ENCODE measurements around the gene SYT17.

Gene SYT17

DNA sequence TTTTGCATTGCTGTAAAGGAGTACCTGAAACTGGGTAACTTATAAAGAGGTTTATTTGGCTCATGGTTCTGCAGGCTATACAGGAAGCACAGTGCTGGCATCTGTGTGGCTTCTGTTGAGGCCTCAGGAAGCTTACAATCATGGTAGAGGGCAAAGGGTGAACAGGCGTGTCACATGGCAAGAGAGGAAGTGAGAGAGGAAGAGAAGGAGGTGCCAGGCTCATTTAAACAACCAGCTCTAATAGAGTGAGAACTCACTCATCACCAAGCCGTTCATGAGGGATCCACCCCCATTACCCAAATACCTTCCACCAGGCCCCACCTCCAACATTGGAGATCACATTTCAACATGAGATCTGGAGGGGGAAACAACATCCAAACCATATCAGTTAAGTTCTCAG is 101.1 kb downstream of the SYT17 start:
- DNase-seq = no peak

DNA sequence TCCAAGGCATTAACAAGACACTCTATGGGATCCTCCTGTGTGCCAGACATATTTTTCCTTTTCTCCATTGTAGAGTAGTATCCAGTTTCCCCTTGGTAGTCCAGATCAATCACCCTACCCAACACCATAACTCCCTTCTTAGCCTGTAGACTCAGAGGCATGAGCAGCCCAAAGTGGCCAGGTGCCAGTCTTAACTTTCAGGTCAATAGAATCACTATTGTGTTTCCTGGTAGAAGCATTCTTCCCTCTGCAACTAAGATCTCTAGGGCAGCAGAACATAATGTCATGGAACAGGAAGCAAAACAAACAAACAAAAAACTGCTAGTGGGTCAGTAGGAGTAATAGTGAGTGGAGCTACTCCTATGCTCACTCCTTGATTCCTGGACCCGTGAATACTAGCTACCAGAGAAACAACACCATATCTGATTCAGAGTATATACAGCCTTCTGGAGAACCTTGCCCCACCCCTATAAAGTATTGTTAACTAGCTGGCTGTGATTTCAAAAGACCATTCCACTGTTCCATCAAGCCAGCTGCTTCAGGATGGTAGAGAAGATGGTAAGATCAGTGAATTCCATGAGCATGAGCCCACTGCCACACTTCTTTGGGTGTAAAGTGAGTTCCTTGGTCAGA is 106.2 kb downstream of the SYT17 start:
- DNase-seq = no peak

DNA sequence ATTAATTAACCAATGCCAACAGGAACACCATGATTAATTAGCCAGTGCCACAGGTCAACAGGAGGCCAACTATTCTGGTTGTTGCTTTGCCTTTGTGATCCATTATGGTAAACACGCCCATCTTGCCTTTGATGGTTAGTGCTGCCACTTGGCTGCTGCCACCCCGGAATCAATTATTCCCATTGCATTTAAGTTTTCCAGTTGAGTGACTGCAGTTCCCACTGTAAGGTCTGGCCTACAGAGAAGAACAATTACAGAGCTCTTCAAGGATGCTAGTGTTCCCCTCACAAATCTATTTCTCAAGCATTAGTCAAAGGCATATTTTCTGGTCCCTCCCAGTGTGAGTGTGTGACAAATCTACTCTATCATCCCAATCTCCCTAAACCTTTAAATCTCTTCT is 110.4 kb downstream of the SYT17 start:
- no peak for DNase-seq

DNA sequence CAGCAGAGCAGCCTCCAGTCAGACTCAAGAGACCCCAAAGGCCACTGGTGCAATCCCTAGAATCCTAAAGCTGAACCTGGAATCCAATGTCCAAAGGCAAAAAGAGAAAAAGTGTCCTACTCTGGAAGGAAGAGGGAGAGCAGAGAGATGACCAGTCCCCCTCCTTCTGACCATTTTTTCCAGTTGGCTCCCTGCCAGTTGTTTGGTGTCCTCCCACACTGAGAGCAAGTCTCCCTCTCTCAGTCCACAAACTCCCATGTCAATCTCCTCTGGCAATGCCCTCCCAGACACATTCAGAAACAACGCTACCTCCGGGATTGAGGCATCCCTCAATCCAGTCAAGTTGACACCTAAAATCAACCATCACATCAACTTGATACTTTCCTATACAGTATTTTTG is 113.2 kb downstream of the SYT17 start:
- DNase-seq = no peak

DNA sequence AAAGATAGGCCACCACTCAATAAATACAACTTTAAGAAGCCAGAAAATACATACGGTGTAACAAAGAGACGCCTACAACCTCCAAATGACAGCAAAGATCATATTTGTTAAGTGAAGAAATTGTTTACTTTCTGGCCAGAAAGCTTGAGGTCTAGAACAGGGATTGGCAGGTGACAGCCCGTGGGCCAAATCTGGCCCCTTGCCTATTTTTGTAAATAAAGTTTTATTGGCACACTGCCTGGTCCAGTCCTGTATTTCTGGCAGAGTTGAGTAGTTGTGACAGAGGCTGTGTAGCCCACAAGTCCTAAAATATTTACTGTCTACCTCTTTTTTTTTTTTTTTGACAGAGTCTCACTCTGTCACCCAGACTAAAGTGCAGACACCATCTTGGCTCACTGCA is 114.1 kb downstream of the SYT17 start:
- DNase-seq = no peak

DNA sequence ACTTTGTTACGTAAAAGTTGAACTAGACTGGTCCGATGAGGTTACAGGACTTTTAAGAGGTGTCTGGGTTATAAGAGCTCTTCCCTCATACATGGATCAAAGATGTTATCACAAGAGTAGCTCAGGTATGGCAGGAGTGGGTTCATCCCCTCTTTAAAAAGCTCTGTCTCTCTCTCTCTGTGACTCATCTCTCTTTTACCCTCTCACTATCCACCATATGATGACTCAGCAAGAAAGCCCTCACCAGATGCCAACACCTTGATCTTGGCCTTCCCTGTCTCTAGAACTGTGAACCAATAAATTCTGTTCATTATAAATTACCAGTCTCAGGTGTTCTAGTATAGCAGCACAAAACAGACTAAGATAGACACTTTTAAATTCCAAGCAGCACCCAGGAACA is 115.6 kb downstream of the SYT17 start:
- no peak for DNase-seq

DNA sequence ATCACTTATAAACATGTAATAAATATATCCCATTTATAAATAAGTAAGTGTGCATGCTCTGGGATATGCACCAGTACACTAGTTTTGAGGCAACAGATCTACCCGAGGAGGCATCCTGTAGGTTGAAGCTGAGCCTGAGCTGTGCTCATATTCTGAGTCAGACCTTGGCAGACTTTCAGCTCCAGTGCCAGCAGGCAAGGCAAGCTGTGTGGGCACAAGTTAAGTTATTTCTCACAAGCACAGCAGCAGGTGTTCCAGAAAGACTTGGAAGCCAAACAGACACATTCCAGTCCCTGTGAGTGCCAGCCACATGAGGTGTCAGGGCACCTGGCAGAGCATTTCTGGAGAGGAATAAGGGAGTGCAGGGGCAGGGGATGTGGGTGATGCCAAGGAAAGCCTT is 116.2 kb downstream of the SYT17 start:
- no peak for DNase-seq

DNA sequence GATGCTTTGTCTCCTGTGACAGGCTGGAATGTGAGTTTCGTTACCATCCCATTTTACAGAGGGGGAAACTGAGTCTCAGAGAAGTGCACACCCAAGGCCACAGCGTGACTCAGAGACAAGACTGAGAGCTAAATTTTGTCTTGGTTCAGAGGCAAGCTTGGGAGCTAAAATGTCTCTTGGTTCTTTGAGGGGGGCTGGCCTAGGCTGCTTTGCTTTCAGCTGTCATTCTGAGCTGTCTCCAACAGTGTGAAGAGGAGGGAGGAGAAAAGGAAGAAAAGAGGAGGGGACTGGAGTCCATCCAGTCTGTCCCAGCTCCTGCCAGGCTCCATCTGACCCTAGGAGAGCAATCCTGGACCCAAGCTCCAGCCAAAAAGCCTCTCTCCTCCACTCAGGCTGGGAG is 117.4 kb downstream of the SYT17 start, which contains the start of gene CLEC19A:
Gene CLEC19A, plus strand, starts transcription at position 301 of the 400 bp plus-strand sequence. CDS start 121 bp downstream, outside the sequence.
- DNase-seq = no peak

DNA sequence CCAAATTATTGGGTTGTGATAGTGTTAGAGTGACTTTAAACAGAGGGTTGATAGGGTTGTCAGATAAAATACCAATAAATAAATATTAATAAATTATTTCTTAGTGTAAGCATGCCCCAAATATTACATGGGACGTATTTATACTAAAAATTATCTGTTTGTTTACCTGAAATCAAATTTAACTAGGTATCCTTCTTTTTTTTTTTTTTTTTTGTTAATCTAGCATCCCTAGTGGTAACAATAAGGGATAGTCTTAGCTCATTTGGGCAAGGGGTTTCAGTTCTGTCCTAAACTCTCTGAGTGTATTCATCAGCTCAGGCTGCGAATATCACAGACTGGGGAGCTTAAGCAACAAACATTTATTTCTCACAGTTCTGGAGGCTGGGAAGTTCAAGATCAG is 118.8 kb downstream of the SYT17 start:
- DNase-seq = no peak

DNA sequence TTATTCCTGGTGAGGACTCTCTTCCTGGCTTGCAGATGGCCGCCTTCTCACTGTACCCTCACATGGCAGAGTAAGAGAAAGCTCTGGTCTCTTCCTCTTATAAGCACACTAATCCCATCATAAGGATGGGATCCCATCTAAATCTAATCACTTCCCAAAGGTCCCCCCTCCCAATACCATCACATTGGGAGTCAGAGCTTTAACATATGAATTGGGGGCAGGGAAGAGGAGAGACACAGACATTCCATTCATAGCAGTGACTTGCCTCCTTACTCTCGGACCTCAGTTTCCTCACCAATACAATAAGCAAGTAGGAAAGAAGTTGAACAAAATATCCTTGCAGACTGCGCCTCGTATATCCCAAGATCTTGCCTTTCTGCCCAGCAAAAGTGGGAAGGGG is 119.2 kb downstream of the SYT17 start:
- no peak for DNase-seq

DNA sequence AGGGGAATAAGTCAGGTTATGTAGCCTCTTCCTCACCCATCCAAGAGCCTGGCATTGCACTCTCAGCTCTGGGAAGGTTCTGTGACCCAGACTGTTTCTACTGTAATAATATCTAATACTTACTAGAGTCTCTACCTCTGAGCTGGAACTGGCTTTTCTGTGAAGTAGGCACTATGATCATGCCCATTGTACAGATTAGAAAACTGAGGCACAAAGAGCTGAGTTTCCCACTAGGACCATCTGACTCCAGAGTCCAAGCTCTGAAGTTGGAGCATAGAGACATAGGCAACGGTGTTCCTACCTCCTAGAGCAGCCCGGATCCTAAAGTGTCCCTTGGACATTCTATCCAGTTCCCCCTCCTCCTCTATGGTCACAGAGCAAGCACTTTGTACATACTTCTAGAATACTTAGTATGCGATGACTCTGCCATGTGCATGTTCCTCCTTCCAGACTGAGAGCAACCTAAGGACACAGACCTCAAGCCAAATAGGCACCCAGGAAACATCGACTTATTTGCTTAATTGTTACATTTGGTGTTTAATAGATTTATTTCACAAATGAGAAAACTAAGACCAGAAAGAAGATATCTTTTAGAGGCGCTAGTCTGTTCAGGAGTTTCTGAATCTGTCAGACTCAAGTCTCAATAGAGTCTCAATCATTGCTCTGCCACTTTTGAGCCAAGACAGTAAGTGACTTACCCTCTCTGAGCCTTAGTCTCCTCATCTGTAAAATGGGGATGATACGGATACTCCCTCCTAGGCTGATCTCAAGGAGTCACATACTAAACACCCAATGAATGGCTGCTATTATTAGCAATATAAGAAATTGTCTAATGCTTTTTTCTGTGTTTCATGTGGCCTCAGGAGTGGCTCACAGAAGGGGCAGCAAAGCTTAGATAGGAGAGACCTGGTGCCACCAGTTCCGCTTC is 121.1 kb downstream of the SYT17 start:
- DNase-seq = no peak

DNA sequence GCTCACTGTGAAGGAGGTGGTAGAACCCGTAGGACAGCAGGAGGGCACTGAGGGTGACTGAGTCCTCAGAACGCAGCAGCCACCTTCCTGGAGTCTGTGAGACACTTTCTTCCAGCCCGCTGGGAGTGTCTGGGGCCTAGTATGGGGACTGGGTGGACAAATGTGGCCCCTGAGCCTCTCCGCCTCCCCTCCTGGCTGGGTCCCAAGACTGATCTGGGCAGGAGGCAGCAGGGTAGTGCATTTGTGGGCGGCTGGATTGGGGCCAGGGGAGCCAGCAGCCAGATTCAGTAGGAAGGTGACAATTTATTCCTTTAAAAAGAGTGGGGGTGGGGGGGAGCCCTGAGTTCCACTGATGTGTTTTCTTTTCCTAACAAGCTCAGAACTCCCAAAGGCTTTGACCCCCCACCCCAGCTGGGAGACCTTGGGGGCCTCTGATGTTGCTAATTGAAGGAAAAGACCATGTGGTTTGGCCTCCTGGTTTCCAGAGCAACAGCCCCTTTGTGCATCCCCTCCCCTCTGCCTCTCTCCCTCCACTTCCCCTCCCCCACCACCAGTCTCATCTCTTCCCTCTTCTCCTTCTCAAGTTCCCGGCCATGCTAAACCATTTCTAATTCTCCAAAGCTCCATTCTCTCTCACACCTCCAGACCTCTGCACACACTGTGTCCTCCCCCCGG is 121.9 kb downstream of the SYT17 start:
- DNase-seq = no peak

DNA sequence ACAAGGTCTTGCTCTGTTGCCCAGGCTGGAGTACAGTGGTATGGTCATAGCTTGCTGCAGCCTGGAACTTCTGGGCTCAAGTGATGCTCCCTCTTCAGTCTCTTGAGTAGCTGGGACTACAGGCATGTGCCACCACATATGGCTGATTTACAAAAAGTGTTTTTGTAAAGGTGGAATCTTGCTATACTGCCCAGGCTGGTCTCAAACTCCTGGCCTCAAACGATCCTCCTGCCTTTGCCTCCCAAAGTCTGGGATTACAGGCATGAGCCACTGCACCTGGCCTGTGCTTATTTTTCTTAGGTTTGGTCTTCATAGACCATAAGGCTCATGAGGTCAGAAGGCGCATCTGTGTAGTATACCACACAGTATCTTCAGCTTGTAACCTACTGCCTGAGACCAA is 122.8 kb downstream of the SYT17 start:
- no peak for DNase-seq

DNA sequence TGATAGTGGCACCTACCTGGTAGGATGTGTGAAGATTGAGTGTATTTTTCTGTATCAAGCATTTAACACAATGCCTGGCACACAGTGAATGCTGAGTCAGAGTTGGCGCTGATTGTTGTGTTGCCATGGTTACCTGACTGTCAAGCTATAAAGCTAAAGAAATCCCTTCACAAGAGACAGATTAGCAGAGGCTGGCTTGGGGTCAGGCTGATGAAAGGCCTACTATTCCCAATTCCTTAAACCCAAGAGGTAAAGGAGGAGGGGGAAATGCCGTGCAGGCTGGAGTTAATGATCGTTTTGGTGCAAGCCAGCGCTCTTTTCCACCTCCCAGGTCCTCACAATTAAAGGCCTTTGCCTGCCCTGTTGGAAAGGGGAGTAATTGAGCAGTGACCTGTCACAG is 123.4 kb downstream of the SYT17 start:
- no peak for DNase-seq

DNA sequence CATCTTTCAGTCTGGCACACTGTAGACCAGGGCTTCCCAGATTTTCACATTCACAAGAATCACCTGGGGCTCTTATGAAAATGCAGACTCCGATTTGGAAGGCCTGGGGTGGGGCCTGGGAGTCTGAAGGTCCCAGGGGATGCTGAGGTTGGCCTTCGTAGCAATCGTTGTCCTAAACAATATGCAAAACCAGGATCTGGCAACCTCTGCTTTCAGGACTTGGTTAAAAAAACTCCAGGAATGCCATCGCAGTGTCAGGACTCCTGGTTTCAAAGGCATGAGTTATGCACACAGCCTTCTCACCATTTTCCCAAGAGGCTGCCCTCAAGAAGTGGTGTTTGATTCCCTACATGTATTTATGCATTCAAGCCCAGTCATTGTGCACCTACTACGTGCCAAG is 124.1 kb downstream of the SYT17 start:
- no peak for DNase-seq

DNA sequence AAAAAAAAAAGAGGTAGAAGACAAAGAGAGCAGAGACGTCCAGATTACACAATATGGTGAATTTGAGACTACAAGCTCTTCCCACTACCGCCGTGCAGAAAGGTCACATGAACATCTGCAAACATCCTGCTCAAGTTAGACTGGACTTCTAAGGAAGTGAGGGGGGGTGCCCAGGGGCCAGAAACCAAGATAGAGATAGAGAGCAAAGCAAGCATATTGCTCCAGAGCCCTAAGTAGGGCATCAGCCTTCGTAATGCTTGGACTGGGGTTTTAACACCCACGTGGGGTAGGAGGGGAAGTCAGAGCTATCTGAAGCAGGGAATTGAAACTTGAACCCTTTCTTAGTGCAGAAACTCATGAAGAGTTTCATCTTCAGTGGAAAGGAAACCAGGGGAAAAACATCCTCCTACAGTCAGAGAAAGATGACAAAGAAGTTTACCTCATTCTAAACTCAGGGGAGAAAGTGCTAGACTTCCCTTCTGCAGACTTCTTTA is 126.2 kb downstream of the SYT17 start:
- no peak for DNase-seq

DNA sequence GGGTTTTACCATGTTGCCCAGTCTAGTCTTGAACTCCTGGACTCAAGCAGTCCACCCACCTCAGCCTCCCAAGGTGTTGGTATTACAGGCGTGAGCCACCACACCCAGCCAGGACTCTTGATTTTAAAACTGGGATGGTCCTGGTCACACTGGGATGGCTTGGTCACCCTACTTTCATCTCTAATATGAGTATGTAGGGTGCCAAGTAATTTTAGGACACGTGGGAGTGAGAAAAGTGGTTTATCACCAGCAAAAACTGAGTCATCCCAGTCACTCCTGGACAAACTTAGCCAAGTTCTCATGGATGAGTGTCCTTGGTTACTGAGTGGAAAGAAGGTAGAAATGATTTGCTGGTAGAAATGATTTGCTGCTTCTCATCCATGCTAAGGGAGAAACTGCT is 127.4 kb downstream of the SYT17 start:
- no peak for DNase-seq

DNA sequence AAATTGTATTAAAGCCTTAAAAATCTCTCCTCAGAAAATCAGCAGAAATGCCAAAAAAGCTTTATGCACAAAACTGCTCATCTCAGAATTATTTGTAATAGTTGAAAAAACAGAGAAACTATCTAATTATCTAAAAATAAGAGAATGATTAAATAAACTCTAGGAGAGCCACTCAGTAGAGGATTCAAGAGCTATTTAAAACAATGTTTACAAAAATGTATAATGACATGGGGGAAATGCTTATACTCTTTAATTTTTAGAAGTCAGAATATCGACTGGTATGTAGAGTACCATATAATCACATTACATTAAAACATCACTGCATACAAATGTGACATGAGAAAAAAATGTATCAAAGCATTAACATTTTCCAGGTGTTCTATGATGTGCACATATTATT is 129.4 kb downstream of the SYT17 start:
- no peak for DNase-seq

DNA sequence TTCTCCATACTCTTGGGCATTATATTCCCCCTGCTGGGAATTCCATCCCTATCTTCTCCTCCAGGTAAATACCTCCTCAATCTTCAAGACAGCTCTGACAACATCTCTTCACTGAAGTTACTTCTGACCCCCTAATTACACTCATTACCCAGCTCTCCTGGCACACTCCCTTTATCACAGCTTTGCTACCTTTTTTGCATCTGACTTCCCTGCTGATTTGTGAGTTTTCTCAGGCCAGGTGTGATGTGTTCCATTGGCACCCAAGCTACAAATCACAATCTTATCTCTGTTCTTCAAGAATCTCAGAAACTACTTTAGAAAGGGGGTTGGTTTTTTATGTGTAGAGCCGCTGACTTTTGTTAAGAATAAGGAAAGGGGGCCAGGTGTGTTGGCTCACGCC is 131.5 kb downstream of the SYT17 start:
- DNase-seq = no peak

DNA sequence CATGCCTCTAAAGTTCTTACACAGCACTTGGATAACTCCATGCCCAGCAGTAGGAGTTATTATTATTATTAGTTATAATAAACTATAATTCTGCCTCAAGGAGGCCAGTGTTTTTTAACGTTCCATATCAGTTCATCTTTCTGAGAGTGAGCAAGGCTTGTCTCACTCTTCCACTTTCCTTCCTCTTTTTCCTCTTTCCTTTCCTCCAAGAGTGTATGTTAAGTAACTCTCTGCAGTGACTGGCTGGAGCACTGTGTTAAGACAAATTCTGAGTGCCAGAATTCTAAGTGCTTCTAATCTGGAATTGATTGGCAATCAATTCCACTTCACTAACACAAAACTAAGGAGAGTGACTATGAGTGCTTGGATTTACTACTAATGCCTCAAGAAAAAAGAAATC is 133.9 kb downstream of the SYT17 start:
- DNase-seq = no peak

DNA sequence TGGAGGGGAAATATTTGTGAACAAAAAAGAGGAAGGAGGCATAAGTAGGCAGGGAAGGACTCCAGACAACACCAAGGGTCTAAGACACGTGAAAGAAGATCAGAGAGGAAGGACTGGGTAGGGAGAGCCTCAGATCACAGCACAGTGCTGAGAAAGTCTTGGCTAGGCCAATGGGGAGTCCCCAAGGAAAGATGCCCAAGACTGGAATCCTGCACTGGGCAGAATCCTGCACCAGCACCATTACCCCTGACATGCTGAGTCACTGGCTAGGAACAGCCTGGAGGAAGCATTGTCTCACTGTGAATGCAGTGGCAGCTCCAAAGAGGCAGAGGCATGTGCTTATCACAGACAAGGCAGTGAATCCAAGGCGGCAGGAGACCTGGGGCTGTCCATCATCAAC is 136.7 kb downstream of the SYT17 start:
- DNase-seq = no peak

DNA sequence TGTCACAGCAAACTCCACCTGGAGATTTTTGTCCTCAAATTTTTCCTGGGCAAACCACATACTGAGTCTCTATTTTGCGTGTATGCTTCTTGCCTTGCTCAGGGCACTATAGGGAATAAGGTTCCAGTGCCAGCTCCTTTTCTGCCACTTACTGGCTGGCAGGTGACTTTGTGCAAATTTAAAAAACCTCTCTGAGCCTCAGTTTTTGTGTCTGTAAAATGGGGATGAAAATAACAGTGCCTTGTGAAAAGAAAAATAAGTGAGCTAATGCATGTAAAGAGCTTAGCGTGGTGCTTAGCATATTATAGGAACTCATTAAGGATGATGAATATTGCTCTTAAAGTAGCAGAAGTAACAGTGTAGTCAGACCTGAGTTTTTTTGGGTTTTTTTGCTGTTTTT is 137.4 kb downstream of the SYT17 start:
- no peak for DNase-seq

DNA sequence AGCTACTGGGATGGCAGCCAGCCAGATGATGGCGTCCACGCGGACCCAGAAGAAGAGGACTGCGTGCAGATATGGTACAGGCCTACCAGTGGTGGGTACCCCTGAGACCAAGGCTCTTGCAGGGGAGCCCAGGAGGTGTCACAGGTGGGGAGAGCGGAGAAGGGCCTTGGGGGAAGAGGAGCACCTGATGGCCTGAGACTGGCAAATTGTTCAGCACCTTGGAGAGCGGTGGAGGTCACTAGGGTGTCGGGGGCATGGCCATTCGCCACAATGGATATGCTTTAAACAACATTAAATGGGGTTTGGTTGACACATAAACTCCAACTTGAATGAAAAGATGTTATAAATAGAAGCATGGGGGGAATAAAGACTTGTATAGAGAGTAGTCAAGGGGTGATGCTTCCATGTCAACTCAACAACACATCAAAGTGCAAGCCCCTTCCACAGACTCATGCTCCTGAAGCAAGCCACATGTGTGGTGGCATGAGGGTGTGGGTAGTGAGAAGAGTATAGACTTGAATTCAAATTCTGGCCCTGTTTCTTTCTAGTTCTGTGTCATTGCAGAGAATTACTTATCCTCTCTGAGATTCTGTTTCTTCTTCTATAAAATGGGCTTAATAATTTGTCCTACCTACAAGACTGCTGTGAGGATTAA is 139.7 kb downstream of the SYT17 start:
- DNase-seq = no peak
